Adrenal gland (tissue), 12 donors: ENCODE measurements around the gene MAPK10. TPM values are rescaled to one million over a fixed set of nuclear protein-coding genes. Genes with fewer than 3 reads are reported as not detected.

ENCODE experiments used
- DNase-seq, 7 donors: peaks; one replicate each; pipeline ENCODE4 v3.0.0-alpha.2; 2019 to 2020
- H3K27ac ChIP-seq, 5 donors: fragments of 200-600 bp; sonication (generic) in 4 of 5; 1 replicate in 3 of 5; 2 replicates in 2 of 5; pipeline versions ENCODE4 v1.5.1 to v1.8.0; 2016 to 2020; ENCODE audit warnings: mild to moderate bottlenecking in 1 of 5
- H3K27me3 ChIP-seq: fragments of 200-600 bp; 2 replicates; pipeline ENCODE4 v1.8.0; 2021
- H3K36me3 ChIP-seq, 2 donors: fragments of 200-600 bp; replicated peaks in 1 of 2; 1 replicate in 1 of 2; 2 replicates in 1 of 2; pipeline versions ENCODE4 v1.5.1 to v1.8.0; 2018 to 2022
- H3K4me1 ChIP-seq, 2 donors: fragments of 200-600 bp; replicated peaks in 1 of 2; 1 replicate in 1 of 2; 2 replicates in 1 of 2; pipeline versions ENCODE4 v1.5.1 to v1.8.0; 2018 to 2021
- H3K4me3 ChIP-seq, 4 donors: fragments of 200-600 bp; sonication (generic) in 3 of 4; one replicate each; pipeline ENCODE4 v1.5.1; 2016 to 2018
- H3K9me3 ChIP-seq, 3 donors: fragments of 200-600 bp; sonication (generic) in 1 of 3; replicated peaks in 1 of 3; 1 replicate in 2 of 3; 2 replicates in 1 of 3; pipeline versions ENCODE4 v1.5.1 to v1.8.0; 2016 to 2021
- CTCF ChIP-seq, 6 experiments: fragments of 450-650 bp in 4 of 6; fragments of 200-600 bp in 2 of 6; sonication (generic) in 1 of 6; IDR thresholded peaks; 1 replicate in 5 of 6; 2 replicates in 1 of 6; pipeline versions ENCODE4 v1.5.1 to v1.8.0; 2016 to 2021; ENCODE audit warnings: antibody characterized with exemption in 6 of 6, mild to moderate bottlenecking in 2 of 6, moderate library complexity in 1 of 6
- POLR2A ChIP-seq, 2 donors: fragments of 450-650 bp; IDR thresholded peaks; one replicate each; pipeline ENCODE4 v1.6.1; 2017; ENCODE audit warnings: antibody characterized with exemption in 2 of 2, mild to moderate bottlenecking in 2 of 2, moderate library complexity in 1 of 2
- WGBS, 4 donors: extraction: QIAGEN DNeasy Blood & Tissue Kit in 2 of 4; methylation state at CpG; one replicate each; pipeline versions ENCODE4 v1.1.5 to v1.1.7; 2013 to 2017; 5-methylcytosine and 5-hydroxymethylcytosine counted together
- intact Hi-C, 2 donors: fragments of 100-400 bp; cut with DNase I; formaldehyde crosslinking; loops; one replicate each; pipeline versions ENCODE4 v1.14.1 to v1.15.0; 2022 to 2023
- polyA plus RNA-seq, 3 donors: library from polyadenylated mRNA; stranded (reverse); fragments of 200-250 nt in 2 of 3; fragments of 350-450 nt in 1 of 3; fragmentation: Illumina TruSeq in 1 of 3; extraction: RNeasy Lipid Tissue Mini Kit (QIAGEN cat#74804) in 1 of 3; gene quantifications; one replicate each; pipeline ENCODE4 v1.2.3, GENCODE V29; 2013 to 2014
- total RNA-seq, 9 donors: library from RNA; depleted of rRNA in 4 of 9; stranded (reverse); fragments of >200 nt in 4 of 9; fragments of 120-200 nt in 1 of 9; fragmentation: NEBNext Ultra II Directional in 1 of 9; extraction: Animal tissue kit (Norgen Biotek cat#: 25700) in 1 of 9; gene quantifications; one replicate each; pipeline versions ENCODE4 v1.1.0 to v1.2.4, GENCODE V29; 2013 to 2023
- donor health status: healthy with polysubstance abuse.
- donor health status: Bipolar disorder and iron deficiency.
- donor health status: DM: yes; HTN: yes; CAD: no.
- donor health status: DM: no; HTN: no; CAD: no.
- donor health status: DM: no; HTN: no; CAD: no.
- donor health status: DM: yes; HTN: yes; CAD: no.

MAPK10 gene
- total and polyA plus RNA-seq, 12 donors = 11.6 to 160 (median 42.1) TPM

- TF ChIP-seq POLR2A (IDR thresholded peaks at IDR 0.05) = no peak
- TF ChIP-seq CTCF (IDR thresholded peaks at IDR 0.05) = no peak
- intact Hi-C loops = no loop called here
- Histone ChIP-seq H3K4me1 (no peaks in the 10 kb centered on the region), H3K36me3 (no peaks in the 10 kb centered on the region), H3K9me3 (no peaks in the 10 kb centered on the region), H3K27ac (no peak overlapping the region), H3K4me3 (no peak overlapping the region), H3K27me3 (no peaks in the 10 kb centered on the region)
- no peak for DNase-seq
- WGBS, 4 donors = 55 to 70% (median 63%) methylated on average over 3 of the region's 3 CpGs
Observed at GRCh38 chr4:85952972-85953650, 406.7 kb downstream of the MAPK10 start.

GRCh38 chr4:85952528-85952927 is 407.3 kb downstream of the MAPK10 start:
- 73 to 79% (median 79%) methylated on average over 3 of the region's 3 CpGs for WGBS, 4 donors
- no peak for DNase-seq
- Histone ChIP-seq H3K27ac (no peak overlapping the region), H3K4me1 (no peaks in the 10 kb centered on the region), H3K4me3 (no peak overlapping the region), H3K27me3 (no peaks in the 10 kb centered on the region), H3K9me3 (no peaks in the 10 kb centered on the region), H3K36me3 (no peaks in the 10 kb centered on the region)
- TF ChIP-seq POLR2A (IDR thresholded peaks at IDR 0.05) (no peak), CTCF (IDR thresholded peaks at IDR 0.05) (no peak)
- intact Hi-C loops = no loop called here

GRCh38 chr4:85951099-85951498 is 408.8 kb downstream of the MAPK10 start:
- Histone ChIP-seq H3K27ac (no peak overlapping the region), H3K9me3 (no peaks in the 10 kb centered on the region), H3K27me3 (no peaks in the 10 kb centered on the region), H3K36me3 (no peaks in the 10 kb centered on the region), H3K4me3 (no peak overlapping the region), H3K4me1 (no peaks in the 10 kb centered on the region)
- no peak for DNase-seq
- 77 to 90% (median 87%) methylated on average over 3 of the region's 3 CpGs for WGBS, 4 donors
- TF ChIP-seq POLR2A (IDR thresholded peaks at IDR 0.05) (no peak), CTCF (IDR thresholded peaks at IDR 0.05) (no peak)
- intact Hi-C loops = no loop called here

GRCh38 chr4:85946821-85947220 is 413.0 kb downstream of the MAPK10 start:
- Histone ChIP-seq H3K4me3 (no peak overlapping the region), H3K27ac (no peak overlapping the region), H3K4me1 (no peaks in the 10 kb centered on the region), H3K9me3 (no peaks in the 10 kb centered on the region), H3K36me3 (no peaks in the 10 kb centered on the region), H3K27me3 (no peaks in the 10 kb centered on the region)
- DNase-seq = no peak
- intact Hi-C loops = no loop called here
- no peak for TF ChIP-seq CTCF (IDR thresholded peaks at IDR 0.05)
- no peak for TF ChIP-seq POLR2A (IDR thresholded peaks at IDR 0.05)
